NCI-H1694 treated with DMSO at 0.1 percent for 48 hours (cell line): ENCODE data around the gene CROCC2.

ENCODE experiments used
- DNase-seq: peaks from one replicate; lab custom pipeline; 2025; lab: John Stamatoyannopoulos, UW

CROCC2 gene

DNA sequence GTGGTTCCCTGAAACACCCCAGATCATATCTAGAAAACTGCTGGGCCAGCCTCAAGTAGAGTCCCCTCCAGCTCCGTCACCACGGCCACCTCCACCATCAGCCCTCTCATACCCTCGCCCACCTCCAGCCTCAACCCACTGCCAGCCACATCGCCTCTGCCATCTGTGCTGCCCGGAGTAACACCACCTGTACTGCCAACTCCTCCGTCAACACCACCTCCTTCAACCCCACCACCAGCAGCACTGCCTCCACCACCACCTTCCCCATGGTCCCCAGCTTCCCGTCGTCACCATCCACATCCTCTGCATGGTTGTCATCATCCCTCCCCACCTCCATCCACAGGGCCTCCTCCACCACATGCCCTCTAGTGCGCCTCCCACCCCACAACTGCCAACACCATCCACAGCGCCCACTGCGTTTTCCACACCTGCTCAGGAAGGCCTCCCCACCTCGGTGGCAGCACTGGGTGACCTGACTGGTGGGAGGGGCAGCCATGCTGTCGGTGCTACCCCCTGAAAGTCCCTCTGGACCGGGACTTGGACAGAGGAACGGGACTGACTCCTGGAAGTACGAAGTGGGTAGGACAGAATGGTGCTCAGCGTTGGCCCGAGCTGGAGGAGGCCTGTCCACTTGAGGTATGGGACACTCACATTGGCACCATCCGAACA is 93.9 kb downstream of the CROCC2 start:
- no peak for DNase-seq

DNA sequence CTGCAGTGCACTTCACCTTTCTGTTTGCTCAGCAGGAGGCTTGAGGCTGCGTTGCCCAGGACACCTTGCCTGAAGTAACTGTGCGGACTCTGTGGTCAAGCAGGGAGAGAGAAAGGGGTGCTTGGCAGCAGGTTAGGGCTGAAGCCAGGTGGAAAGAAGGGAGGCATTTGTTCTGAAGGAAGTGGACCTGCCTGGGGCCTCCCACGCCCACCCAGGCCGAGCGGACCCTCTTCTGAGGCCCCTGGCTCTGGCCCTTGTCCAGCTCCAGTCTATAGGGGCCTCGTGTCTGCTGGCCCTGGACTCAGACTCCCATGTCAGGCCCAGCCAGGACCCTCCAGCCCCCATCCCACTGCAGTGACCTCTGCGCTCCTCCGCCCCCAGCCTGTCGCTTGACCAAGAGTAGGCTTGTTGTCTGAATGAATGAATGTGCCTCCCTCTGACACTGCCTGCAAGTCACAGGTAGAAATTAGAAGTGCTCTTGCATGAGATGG is 94.7 kb downstream of the CROCC2 start:
- no peak for DNase-seq

DNA sequence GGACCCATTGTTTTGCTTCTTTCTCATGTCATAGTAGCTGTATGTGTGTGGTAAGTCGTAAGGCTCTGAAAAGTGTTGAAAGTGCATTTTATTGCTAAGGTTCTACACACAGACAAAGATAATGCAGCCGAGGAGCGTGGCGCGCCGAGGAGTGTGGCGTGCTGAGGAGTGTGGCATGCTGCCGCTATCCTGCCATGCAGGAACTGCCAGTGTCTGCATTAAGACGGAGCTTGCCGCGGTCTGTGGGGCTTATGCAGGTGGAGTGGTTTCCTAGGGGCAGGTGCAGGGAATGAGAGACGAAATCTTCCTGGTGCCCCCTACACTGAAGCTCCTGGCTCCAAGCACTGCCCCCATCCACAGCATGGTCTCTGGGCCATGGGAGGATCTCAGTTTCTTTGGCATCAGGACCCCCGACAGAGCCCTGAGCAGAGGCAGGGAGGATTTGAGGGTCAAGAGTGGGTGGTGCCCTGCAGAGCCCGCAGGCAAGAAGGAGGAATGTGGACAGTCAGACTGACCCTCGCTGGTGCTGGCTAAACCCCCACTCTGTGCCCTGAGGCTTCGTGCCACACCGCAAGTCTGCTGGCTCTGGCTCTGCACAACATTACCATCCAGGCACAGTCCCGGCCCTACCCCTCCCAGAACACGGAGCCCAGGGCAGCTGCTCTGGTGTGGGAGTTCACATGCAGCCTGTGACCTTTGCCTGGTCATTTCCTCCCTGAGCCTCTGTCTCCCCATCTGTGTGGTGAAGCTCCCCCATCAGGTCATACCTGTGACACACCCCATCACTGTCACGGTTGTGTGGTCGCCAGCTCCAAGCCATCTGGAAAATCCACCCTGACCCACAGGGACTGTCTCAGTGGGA is 95.5 kb downstream of the CROCC2 start:
- no peak for DNase-seq

DNA sequence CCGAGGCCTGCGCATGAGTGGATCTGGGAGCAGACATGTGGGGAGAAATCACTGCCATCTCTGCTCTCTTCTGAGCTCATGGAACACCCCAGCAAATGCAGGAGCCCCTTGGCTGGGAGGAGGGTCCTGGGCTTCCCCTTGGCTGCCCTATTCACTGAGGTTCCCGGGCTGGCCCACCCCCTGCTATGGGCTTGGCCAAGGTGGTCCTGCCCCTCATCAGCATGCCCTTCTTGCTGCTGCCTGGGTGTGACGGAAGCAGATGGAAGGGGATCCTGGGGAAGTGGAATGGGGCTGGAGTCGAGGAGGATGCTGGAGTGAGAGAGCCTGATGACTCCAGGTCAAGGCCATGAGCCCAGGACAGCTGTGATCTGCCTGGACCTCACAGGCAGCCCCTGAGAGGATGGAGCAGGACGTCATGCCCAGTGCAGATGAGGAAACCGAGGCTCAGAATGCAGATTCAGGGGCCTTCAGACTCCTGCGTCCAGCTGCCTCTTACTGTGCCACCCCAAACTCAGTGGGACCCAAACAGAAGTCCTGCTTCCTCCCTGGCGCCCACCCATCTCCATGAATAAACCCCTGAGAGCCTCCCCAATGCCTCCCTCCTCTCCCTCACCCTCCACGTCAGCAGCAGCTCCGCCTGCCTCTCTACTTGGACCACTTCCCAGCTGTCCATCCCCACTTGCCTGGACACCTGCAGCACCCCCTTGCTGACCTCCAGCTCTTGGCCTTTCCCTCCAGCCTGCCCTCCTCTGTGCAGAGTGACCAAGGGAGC is 96.3 kb downstream of the CROCC2 start:
- no peak for DNase-seq

DNA sequence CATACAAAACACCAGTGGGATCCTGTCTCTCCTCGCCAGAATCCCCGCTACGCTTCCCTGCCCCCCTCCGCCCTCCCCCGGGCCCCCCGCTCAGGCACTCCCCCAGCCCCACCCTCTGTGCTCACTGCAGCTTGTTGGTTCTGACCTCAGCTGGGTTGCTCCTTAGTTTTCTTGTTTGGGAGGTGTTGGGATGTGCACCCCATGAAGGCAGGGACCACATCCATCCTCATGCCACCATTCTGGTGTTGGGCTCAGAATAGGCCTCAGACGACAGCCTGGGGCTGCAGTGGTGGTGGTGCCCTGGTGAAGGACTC is 96.9 kb downstream of the CROCC2 start:
- no peak for DNase-seq

DNA sequence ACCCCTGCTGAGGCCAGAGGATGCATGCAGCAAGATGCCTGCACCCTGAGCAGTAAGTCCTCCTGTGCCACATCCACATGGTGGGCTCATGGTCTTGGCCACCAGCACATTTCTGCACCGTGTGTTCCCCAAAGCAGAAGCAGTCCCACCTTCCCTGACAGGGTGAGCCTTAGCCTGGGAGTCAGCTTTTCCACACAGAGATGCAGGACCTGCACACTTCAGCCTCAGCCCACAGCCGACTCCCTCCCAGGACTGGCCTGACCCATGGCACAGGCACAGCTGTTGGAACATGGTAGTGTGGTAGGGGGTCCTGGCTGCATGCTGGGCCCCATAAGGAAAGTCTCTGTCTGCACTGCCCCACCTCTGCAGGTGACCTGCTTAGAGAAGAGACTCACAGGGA is 97.2 kb downstream of the CROCC2 start:
- DNase-seq = no peak

DNA sequence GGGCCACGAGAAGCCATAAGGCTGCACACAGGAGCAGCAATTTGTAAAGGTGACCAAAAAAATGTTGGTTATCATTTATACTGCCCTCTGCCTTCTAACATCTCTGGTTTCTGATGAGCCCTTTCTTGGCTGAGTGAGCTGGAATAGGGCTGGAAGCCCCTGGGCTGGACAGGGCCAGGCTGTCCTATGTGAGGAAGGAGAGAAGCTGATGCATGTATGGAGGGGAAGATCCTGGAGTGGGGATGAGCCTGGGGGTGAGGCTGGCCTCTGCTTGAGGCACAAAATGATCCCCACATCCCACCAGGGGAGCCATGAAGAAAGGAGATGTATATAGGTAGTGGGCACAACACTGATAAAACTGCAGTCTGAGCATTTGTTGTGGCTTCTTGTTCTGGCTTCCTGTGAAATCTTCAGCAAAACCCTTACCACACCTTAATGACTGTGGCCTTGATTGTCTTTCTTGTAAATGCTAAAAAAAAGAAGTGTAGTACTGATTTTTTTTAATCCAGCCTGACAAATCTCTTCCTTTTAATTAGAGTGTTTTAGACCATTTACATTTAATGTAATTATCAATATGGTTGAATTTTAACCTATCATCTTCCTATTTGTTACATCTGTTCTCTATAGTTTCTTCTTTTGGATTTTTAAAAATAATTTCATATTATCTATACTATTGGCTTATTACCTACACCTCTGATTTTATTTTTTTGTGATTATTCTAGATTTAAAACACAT is 97.9 kb downstream of the CROCC2 start:
- no peak for DNase-seq

DNA sequence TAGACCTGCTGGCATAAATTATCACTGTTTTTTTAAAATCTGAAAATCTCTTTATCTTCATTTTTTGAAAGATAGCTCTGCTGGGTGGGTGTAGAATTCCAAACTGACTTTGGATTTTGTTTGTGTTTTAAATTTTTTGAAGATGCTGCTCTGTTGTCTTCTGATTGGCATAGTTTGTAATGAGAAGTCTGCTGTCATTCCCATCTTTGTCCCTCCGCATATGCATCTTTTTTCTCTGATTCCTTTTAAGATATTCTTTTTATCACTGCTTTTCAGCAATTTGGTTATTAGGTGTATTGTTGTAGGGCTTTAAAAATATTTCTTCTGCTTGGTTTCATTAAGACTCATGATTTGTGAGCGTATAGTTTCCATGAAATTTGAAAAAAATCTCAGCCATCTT is 99.4 kb downstream of the CROCC2 start:
- no peak for DNase-seq

DNA sequence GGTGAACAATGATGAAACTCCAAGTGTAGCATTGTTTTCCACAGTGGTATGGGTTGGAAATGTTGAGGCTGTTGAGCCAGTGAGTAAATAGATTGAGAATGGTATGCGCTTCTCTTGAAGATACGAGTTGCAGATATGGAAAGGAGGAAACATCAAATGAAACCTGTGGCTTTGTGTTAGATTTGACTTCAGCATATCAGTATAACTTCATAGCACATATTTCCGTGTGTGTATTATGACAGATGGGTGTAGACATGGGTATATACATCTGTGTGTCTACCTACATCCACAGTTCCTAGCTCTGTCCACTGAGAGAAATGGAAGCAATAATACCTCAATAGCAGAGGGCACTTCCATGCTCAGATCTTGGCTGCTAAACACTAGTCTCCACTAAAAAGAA is 100.3 kb downstream of the CROCC2 start:
- DNase-seq = no peak

DNA sequence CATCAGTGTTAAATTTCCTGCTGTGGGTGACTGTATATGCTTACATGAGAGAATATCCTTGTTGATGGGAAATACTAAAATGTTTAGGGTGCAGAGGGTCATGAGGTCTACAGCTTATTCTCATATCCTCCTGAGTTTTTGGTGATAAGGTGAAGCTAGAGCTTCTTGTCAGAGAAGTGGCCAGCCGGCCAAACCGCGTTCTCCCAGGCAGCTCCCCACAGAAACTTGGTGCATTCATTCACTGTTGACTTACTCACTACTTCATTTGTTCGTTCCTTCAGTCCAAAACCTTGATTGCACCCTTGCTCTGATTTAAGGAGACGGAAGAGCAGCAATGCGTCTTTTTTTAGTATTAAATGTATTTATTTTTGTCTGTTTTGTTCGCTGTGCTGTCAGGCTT is 101.0 kb downstream of the CROCC2 start:
- no peak for DNase-seq

DNA sequence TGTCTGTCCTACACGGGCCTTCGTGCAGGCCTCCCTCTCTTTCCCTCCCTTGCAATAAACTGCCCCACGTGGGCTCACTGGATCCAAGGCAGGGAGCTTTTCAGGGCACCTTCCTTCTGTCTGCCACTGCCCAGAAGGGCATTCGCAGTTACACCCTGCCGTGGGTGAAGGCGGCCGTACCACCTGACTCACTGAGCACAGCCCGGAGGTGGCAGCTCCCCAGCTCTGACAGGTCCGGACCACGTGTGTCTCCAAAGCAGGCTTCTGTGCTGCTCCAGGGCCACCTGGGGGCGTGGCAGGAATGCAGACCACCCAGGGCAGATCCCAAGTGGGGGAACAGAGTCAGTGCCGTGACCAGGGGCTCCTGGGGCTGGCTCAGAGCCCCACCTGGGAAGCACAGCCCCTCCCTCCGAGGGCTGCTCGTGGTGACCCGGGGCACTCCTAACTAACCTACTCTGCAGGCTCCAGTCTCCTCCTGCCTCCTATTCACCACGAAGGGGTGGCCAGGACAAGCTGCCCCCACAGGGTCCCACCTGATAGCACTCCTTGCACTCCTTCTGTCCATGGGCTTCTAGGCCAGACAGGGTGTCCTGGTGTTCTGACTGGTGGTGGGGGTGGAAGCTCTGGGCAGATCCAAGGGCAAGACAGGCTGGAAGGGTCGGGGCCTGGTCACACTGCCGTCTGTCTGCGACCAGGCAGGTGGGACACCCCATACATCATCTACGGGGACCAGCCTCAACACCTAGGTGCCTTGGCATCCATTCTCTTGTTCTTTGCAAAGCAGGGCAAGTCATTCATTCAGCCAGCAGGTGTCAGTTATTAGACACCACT is 102.0 kb downstream of the CROCC2 start:
- no peak for DNase-seq

DNA sequence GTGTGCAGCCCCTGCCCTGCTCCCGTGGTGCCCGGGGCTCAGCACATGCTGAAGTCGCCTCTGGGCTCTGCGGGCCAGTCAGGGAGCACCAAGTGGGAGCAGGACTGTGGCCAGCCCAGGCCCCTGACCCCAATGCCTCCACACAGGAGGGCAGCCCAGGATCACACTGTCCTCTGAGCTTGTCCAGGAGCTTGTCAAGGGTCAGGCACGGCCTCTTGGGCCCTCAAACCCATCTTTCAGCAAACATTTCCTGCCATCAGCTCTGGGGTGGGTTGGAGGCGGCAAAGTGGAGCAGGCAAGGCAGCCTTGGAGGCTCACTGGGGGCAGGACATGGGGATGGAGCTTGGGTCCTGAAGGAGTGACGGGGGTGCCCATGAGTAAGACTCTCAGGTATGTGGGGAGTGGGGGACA is 102.6 kb downstream of the CROCC2 start:
- DNase-seq = no peak

DNA sequence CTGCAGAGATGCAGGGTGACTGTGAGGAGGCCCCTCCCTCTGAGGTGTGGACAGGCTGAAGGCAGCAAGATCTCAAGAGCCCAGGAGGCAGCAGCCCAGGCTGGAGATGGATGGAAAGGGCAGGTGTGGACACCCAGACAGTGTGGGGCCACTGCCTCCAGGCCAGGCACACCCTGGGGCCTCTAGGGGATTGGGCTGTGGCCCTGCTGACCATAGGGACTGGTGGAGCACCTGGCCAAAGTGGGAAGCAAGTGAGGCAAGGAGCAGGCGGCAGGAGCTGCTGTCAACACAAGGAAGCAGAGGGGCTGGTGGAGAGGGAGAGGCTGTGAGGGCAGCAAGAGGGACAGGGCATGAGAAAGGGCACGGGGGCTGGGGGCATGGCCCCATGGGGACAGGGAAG is 103.1 kb downstream of the CROCC2 start:
- no peak for DNase-seq

DNA sequence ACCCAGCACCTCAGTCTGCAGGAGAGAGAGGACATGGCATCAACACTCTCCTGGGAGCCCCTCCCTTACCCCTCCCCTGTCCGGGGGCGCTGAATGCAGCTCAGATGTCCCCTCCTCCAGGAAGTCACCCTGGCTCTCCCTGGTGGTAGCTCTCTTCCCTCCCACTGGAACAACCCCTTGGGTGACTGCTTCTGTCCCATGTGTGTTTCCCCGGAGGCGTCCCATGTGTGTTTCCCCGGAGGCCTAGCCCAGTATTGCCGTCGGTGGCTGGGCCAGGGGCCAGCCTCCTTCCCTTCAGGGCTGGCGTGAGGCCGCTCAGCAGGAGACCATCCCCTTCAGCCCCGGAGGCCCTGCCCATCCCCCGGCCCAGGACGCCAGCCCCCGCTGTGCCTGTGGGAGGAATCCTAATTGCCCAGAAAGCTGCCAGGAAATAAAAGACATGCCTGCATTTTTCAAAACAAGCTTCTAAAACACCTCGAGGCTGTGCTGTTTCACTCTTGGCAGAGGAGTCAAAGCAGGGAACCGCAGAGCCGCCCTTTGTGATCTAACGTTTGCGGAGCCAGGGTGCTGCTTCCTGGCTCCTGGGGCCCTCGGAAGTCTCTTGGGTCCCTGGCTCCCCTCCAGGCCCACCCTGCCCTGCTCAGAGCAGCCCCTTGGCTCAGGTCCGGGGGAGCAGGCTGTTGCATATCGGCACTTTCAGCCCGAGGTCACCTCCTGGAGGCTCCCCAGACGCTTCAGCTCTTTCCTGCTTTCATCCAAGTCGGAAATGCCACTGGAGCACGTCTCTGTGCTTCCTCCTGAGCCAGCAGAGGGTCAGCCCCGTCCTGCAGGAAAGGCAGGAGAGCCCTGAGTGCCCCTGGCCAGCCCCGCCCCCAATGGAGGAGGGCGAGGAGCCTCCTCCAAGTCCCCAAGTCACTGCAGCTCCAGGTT is 103.7 kb downstream of the CROCC2 start:
- DNase-seq = no peak

DNA sequence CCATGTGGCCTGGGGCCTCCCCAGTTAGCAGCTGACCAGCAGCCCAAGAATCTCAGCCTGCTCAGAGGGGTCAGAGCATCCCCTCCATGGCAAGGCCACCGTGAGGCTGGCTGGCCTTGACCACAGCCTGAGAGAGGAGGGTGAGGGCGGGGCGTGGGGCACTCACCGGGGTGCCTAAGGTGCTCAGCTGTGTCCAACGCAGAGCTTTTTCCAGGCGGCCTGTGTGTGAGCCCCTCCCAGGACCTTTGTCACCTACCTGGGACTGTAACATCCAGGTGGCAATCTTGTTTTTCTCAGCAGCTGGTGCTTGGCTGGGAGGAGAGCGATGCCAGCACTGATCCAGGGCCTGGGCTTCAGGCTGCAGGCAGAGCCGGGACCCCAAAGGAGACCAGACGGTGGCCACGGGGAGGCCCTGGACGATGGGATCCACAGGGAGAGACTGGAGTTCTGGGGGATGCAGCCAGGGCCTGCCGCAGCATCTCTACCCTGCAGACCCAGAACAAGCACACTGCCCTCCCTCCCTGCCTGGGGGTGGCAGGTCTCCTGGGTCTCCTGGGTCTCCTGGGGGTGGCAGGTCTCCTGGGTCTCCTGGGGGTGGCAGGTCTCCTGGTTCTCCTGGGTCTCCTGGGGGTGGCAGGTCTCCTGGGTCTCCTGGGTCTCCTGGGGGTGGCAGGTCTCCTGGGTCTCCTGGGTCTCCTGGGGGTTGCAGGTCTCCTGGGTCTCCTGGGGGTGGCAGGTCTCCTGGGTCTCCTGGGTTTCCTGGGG is 104.6 kb downstream of the CROCC2 start:
- no peak for DNase-seq

DNA sequence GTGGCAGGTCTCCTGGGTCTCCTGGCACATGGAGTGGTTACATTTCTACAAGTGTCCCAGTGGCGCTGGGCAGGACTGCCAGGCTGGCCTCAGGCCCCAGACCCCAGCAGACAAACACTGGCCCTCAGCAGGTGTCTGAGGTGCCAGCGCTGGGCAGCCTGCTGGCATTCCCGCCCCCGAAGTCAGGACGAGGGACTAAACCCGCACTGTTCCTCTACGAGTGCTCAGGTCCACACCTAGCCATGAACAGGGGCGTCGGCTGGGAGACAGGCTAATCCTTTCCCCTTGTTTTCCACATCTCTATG is 105.1 kb downstream of the CROCC2 start:
- DNase-seq = no peak

DNA sequence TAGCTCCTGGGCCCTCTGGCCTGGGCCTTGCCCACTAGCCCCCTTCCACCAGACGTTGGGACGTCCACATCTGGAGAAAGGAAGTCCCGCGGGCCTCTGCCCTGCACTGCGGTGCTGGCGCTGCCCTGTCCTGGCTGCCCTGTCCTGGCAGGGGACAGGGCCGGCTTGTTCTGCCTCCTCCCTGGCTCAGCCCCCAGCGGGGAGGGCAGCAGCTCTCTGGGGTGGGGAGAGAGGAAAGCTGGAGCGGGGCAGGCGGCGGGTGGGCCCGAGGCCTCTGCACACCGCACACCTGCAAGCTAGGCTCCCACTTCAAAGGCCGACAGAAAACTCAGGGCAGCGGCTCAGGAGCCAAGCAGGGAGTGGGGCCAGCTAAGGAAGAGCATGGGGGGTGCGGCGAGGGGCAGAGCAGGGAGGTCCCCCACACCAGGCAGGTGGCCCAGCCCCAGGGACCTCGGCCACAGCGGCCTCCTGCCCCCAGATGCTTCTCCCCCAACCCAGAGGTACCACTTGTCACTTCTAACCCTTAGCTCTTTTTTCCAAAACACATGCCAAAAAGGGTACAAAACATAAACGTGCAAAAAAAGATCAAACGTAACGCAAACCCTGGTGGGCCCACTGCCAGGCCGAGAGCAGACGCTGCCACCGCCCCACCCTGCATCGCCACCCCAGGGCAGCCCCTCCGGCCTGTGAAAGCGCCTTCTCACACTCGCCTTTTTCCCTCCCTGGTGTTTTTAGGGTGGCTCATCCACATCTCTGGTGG is 105.8 kb downstream of the CROCC2 start:
- DNase-seq = no peak

DNA sequence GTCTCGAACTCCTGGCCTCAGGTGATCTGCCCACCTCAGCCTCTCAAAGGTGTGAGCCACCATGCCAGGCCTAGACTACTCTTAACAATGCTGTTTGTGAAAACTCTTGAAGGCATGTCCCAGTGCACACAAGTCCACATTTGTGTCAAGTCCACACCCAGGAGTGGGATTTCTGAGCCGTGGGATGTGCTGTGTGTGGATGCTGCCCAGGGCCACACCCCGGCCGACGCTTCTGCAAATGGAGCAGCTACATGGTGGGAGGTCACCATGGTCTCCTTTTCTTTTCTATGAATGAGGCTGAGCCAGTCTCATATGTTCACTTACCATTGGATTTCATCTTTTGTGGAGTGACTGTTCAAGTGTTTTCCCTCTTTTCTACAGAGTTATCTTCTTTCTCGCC is 108.1 kb downstream of the CROCC2 start:
- DNase-seq = no peak

DNA sequence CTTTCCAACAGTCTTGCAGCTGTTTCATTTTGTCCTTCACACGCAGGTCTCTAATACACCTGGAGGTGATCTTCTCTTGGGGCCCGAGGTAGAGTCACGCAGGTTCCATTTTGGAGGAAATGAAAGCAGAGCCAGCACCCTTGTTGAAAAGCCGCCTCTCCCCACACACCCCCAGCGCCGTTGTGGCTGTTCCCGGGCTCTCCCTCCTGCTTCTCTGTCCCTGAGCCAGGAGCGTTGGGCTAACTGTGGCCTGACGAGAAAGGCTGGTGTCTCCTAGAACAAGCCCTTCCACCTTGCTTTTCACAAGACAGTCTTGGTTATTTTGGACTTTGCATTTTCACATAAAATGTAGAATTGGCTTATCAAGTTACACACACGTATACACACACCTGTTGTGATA is 108.6 kb downstream of the CROCC2 start:
- no peak for DNase-seq
